A172 (cell line): ENCODE results near the gene DPM3. TPM values are rescaled to one million over a fixed set of nuclear protein-coding genes. Genes with fewer than 3 reads are reported as not detected.
"Not testable (repeated sequence)": the region's sequence is repeated elsewhere in the genome, so short reads cannot be mapped to it uniquely, and the experiment has no call there.

Experiments used
- DNase-seq: peaks from one replicate; pipeline ENCODE4 v3.0.0-alpha.2; 2015; ENCODE audit warnings: low spot score
- total RNA-seq: library from RNA; depleted of rRNA; stranded (reverse); fragments of >200 nt; shearing (Covaris generic); gene quantifications from 2 replicates; pipeline ENCODE4 v1.2.3, GENCODE V29; 2014; rRNA removed

Gene DPM3, protein sequence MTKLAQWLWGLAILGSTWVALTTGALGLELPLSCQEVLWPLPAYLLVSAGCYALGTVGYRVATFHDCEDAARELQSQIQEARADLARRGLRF
- 37.4 and 116 TPM in 2 replicates for total RNA-seq

DNA sequence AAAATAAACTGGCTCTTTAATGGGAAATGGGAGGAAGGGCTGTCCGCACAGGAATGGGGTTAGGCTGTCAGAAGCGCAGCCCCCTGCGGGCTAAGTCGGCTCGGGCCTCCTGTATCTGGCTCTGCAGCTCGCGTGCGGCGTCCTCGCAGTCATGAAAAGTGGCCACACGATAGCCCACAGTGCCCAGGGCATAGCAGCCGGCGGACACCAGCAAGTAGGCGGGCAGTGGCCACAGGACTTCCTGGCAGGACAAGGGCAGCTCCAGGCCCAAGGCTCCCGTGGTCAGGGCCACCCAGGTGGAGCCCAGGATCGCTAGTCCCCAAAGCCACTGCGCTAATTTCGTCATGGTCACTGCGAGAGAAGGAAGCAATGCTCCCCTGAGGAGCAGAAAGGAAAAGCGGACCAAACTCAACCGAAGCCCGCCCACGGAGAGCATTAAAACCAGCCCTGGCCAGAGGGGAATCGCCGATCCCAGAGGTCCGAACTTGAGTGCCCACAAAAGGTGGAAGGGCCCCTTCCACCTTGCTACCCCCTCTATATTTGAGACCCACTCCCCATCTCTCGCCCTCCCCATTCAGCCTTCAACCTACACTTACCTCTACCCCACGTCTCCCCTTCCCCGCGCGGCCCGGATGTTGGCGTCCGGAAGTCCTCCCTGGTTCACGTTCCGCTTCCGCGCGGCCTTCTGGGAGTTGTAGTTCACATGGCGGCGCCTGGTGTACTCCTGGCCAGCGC lies at the start of gene DPM3:
Gene DPM3, minus strand, starts transcription at position 637 of the 735 bp plus-strand sequence. Its CDS starts 291 bp downstream, at position 346.
- DNase-seq: peak; percentile 73

DNA sequence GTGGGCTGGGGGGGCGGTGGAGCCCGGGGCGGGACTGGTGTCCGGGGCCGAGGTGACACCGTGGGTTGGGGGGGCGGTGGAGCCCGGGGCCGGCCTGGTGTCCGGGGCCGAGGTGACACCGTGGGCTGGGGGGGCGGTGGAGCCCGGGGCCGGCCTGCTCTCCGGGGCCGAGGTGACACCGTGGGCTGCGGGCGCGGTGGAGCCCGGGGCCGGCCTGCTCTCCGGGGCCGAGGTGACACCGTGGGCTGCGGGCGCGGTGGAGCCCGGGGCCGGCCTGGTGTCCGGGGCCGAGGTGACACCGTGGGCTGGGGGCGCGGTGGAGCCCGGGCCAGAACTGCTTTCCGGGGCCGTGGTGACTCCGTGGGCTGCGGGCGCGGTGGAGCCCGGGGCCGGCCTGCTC lies 49.6 kb upstream of the DPM3 start:
- DNase-seq: not testable (repeated sequence)

DNA sequence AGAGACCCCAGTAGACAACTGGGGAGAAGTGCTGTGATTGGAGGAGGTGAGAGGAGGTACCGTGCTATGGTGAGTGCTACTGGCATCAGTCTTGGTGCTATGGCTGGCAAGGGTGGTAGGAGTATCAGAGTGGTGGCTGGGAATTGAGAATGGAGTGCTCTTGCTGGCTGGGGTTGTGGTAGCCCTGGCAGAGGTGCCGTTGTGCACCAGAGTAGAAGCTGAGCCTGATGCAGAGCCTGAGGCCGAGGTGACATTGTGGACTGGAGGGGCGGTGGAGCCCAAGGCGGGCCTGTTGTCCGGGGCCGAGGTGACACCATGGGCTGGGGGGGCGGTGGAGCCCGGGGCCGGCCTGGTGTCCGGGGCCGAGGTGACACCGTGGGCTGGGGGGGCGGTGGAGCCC lies 47.9 kb upstream of the DPM3 start:
- DNase-seq: no peak

DNA sequence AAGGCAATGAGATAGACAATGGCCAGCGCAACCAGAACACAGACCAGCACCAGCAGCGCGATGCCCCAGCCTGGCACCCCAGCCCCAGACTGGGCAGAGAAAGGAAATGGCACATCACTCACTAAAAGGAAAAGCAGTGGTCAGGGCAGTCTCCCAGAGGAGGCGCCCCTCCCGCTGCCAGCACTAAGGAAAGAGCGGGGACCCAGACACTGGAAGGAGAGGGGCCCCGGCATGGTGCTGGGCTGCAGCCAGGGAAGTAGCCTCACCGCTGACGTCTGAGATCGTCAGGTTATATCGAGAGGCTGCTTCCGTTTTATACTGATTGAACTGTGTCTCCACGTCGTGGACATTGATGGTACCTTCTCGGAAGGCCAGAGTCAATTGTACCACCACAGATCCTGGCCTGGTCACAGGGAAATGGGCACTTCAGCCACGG lies 47.1 kb upstream of the DPM3 start:
- DNase-seq: no peak

DNA sequence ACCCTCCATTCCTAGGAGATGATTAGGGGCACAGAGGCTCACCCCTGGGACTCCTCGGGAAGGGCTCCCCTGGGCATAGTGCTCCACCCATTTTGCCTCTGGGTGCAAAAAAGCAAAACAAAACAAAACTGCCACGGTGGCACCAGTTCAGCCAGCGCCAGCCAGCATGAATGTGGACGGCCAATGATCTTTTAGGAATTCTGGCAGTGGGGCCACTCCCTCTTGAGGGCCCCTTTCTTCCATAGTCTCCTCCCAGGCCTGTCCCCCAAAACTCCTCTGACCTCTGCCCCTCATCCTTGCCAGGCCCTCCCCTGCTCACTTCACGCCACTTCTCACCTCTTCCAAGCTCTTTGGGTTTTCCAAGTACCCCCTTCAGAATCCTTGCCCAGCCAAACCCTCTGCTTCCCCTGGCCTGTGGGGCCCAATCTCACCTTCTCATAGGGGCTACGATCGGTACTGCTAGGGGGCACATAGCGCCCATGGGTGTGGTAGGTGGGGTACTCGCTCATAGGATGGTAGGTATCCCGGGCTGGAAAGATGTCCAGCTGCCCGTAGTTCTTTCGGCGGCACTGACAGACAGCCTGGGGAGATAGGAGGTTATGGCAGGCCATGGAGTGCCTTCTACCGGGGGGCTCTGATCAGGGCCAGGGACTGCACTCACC lies 46.6 kb upstream of the DPM3 start:
- DNase-seq: no peak

DNA sequence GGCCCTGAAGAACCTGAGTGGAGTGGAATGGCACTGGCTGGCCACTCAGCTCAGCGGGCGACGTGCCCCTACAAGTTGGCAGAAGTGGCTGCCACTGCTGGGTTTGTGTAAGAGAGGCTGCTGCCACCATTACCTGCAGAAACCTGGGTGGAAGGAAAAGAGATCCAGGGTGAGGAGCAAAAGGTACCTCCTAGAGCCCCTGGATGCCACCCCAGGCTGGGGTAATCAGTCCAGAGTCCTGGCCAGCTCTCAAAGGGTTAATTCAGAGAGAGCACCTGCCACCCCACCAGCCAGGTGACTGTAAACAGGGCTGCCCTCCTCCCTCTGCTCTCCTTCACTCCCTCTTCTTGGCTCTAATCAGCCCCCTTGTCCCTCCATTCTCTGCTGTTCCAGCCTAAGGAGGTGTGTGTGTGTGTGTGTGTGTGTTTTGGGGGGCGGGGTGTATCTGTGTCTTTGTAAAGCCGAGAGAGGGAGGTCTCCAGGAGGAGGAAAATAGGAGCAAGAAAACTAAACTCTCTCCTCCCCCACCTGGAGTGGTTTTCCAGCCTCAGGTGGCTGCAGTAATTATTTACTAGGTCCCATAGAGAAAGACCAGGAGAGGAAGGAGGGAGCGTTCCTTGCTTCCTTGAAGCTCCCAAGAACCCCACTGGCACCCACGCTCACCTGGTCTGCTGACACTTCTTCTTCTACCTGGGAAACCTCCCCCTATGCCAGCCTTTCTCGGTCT lies 45.9 kb upstream of the DPM3 start:
- no peak for DNase-seq

DNA sequence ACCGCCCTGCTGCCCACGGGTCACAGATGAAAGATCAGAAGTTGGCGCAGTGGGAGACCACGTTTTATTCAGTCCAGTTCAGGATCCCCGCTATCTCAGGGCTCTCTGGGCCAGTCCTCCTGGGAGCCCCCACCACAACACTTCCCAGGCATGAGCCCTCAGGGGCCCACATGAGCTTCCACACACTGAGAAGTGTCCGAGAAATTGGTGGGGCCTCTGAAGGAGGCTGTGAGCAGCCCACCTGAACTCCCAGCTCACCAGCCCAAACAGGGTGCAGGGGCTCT lies 45.4 kb upstream of the DPM3 start:
- DNase-seq: no peak

DNA sequence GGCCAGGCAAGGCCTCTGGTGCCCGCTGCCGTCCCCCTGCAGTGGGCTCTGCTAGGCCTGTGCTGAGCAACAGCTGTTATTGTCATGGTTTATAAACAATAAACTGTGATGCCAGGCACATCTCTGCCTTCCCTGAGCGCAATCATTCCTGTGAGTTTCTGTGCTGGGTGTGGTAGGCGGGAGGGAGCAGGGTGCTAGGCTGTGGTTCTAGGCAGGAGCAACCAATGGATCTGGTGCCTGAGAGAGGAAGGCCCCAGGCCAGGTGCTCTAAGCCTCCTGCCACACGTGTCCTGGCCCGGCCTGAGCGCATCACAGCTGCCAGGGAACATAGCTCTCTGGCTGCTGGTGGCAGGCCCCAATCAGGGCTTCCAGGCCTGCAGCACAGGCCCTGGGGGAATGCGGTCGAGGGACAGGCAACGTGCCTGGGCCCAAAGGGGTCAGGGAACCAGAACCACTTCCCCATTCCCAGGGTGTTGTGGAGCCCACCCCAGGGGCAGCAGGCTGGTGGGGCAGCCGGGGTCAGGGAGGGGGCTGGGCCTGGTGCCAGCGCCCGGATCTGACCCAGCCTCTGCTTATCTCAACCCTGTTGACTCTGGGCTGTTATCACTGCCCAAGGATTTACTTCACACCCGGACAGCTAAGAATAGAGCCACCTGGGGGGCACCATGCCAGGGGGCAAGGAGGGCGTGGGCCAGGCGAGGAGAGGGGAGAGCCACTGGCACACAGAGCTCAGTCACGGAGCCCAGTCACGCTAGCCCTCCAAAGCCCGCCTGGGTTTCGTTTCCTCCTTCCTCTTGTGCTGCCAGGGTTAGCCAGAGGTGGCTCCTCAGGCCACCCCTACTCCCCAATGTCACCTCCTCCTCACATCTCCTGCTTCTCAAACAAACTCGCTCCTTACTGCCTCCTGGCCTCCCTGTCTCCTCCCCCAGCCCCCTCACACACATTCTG lies 44.8 kb upstream of the DPM3 start:
- no peak for DNase-seq

DNA sequence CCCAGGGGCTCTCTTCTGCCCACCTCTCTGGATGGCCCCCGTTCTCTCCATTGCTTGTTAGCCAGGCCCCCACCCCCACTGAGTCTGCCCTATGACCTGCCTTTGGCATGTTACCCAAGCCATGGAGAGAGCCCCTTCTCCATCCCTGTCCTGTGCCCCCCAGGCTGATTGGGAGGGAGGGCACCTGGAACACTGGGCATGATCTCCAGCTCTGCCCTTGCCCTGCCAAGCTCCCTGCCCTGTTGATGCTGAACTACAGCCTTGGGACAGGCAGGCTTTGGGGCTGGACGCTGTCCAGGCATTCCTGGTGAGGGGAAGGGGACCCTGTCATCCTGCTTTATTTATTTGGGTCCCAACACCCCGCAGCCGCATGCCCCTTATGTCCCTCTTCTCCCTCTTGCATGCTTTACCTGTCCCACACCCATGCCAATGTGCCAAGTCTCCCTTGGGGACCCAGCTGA lies 44.0 kb upstream of the DPM3 start:
- no peak for DNase-seq

DNA sequence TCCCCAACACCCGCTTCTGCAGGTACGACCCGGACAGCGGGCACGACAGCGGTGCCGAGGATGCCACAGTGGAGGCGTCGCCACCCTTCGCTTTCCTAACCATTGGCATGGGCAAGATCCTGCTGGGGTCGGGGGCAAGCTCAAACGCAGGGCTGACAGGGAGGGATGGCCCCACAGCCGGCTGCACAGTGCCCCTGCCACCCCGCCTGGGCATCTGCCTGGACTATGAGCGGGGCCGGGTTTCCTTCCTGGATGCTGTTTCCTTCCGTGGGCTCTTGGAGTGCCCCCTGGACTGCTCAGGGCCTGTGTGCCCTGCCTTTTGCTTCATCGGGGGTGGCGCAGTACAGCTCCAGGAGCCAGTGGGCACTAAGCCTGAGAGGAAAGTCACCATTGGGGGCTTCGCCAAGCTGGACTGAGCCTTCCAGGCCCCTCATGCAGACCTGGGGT lies 43.5 kb upstream of the DPM3 start:
- no peak for DNase-seq

DNA sequence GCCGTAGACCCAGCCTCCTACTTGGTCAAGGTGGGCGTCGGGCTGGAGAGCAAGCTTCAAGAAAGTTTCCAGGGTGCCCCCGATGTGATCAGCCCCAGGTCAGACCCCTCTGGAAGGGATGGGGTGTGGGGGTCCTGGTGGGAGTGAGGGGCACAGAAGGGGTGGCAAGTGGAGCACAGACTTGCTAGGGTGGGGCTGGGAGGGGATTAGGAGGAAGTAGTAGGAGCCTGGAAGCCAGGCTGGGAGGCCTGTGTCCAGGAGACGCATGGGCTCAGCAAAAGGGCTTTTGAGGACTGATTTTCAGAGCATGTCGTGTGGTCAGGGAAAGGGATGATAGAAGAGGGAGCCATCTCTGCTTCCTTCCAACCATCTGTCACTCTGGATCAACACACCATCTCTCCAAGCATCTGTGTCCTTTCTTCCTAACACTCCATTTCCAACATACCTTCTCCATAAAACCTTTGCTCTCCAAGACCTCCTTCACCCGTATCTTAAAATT lies 41.8 kb upstream of the DPM3 start:
- no peak for DNase-seq

DNA sequence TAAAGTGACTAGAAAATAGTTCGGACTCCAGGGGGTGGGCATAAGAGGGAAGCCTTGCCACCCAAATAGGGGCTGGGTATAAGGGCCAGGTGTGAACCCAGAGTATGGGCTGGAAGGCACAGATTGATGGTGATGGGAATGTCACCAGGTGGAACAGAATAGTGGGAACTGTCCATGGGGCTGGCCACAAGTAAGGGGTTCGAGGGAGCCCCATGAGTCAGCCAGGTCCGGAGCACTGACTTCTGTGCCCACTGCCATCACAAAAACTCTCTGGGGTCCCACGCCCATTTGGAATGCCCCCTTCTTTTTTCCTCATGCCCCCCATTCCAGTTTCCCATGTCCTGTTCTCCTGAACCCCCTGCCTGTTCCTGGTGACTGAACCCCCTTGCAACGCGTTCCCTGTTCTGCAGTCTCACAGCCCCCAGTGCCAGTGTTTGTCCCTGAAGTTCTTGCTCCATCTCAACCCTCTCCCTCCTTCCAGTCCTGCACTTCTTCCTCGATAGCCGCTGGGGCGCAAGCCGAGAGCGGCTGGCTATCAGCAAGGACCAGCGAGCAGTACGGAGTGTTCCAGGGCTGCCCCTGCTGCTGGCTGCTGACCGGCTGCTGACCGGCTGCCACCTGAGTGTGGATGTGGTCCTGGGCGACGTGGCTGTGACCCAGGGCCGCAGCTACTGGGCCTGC lies 41.2 kb upstream of the DPM3 start:
- no peak for DNase-seq

DNA sequence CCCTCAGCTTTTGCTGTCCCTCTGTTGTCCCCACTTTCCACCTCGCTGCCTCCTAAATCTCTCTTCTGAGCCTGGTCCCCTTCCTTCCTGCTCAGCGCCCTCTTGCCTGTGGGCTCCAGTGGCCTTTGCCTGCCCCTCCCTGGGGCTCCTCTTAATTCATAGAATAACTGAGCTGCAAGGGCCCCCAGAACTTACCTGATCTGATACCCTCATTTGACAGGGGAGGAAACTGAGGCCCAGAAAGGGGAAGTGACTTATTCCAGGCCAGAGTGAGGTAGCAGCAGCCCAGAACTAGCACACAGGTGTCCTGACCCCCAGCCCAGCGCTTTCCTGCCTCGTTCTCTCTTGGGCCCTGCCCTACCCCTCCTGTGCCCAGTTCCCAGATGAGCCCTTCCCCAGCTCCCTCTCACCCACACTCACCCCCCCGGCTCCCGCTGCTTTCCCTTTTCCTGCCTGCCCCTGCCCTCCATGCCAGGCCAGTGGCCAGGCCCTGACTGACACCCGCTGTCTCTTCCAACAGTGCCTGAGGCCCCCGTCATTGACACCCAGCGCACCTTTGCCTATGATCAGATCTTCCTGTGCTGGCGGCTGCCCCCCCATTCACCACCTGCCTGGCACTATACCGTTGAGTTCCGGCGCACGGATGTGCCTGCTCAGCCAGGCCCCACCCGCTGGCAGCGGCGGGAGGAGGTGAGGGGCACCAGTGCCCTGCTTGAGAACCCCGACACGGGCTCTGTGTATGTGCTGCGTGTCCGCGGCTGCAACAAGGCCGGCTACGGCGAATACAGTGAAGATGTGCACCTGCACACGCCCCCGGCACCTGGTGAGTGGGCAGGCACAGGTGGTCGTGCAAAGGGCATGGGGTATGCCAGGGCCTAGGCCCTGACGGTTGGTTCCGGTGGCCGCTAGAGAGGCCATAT lies 39.0 kb upstream of the DPM3 start:
- DNase-seq: no peak

DNA sequence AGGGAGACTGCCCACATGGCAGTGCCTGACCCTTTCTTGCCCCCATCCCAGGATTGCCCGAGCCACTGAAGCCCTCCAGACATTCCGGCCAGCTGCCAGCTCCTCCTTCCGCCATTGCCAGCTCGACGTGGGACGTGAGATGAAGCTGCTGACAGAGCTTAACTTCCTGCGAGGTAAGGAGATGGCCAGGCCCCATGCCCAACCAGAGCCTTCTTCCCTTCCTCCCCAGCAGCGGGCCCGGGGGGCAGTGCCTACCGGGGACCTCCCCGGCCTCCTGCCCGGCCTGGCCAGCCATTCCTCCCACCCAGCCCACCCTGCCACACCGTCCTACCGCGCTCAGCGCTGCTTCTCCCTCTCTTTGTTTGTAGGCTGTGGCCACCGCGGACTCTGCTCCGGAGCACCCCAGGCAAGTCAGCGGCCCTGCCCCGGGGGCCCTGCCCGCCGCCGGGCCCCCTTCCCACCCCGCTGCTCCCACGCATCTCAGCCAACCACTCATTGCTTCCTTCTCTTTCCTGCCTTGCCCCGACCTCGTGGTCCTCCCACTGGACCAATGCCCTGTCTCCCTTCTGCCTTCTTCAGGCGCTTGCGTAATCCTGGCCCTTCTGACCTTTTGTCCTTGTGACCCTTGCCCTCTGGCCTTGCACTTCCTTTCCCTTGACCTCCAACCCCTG lies 38.2 kb upstream of the DPM3 start:
- no peak for DNase-seq

DNA sequence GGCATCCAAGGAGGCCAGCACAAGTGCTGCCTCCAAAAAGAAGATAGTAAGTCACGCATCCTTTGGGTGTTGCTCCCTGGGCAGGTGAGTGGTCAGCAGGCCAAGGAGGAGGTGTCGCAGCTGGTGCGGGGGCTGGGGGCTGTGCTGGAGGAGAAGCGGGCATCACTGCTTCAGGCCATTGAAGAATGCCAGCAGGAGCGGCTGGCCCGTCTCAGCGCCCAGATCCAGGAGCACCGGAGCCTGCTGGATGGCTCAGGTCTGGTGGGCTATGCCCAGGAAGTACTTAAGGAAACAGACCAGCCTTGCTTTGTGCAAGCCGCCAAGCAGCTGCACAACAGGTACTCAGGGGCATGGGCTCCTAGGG lies 37.6 kb upstream of the DPM3 start:
- no peak for DNase-seq

DNA sequence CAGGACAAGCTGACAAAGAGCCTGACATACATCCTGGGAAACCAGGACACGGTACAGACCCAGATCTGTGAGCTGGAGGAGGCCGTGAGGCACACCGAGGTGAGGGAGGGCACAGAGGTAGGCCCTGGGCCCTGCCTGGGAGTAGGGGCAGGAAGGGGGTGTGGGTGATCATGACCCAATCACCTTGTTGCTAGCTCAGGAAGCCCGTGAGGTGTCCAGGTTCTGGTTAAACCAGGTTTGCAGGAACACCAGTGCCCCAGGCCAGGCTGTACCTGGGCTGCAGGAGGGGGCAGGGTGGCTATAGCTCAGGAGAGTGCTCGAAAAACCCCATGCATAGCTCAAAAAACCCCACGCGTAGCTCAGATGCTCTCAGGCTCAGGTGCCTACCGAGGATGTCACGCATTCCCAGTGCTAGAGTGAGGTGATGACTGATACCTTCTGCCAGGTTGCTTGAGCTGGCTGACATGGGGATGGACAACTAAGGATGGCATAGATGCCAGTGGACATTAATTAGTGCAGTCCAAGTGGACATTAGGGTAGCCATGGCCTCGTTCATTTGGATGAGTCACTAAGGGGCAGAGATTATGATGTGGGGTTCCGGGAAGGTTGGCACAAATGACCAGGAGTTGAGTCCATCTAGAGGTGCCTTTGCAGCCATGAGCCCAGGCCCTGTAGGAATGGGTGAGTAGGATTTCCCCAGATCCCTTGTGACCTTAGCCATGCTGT lies 37.0 kb upstream of the DPM3 start:
- no peak for DNase-seq

DNA sequence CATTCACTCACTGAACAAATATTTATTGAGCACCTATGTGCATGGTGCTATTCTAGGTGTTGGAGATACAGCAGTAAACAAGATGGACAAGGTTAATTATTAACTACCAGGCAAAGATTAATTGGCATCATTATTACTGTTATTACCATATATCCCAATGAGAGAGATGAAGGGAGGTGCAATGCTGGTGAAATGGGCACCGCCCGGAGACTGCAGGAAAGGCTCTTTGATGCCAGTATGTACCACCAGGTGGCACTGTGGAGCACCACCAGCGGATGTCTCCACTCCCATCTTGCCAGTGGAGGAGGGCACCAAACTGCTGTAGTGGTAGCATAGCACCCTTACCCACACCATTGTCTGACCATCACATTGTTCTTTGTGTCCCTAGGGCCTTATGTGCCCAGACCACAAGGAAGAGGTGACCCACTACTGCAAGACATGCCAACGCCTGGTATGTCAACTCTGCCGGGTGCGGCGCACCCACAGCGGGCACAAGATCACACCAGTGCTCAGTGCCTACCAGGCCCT lies 36.3 kb upstream of the DPM3 start:
- DNase-seq: peak; percentile 87

DNA sequence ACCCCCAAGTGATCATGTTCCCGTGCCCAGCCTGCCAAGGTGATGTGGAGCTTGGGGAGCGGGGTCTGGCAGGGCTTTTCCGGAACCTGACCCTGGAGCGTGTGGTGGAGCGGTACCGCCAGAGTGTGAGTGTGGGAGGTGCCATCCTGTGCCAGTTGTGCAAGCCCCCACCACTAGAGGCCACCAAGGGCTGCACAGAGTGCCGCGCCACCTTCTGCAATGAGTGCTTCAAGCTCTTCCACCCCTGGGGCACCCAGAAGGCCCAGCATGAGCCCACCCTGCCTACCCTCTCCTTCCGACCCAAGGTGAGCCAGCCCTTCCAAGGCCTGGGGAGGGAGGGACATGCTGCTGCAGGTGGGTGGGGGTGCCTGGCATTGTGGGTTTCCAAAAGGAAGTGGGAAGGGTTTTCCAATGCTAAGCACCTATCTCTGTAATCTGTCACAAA lies 35.6 kb upstream of the DPM3 start:
- DNase-seq: no peak
